Lung microvascular endothelial cell (primary cell): Measurements from ENCODE around the gene DNAJC2. TPM values are rescaled to one million over a fixed set of nuclear protein-coding genes. Genes with fewer than 3 reads are reported as not detected.
"Not testable (repeated sequence)": the region's sequence is repeated elsewhere in the genome, so short reads cannot be mapped to it uniquely, and the experiment has no call there.

Experiments used
- DNase-seq, 2 donors: peaks; one replicate each; pipeline versions ENCODE4 v3.0.0 to v3.0.0-alpha.2; 2010; ENCODE audit warnings: low read depth in 2 of 2
- total RNA-seq: library from RNA; depleted of rRNA; stranded (reverse); fragments of >200 nt; gene quantifications from 2 replicates; pipeline ENCODE4 v1.2.1, GENCODE V29; 2014

Gene DNAJC2
- total RNA-seq, 1 donor from 2014 or later = 9.7 TPM

DNA sequence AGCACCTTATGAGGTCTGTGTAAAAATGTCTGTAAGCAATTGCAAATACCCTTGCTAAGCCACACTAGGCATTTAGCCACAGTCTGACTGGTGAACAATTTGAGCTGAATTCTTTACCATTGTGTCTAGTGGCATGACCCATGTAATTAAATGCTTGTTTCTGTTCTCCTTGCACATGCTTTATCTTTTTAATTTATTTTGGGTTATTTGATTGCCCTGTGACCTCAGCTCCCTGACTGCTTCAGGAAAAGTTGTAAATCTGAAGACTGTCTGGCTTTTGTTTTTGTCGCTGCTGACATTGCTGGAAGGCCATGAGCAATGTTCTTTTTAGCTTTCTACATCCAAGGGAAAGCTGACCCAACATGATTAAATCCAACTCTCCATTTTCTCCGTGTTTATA is 78.3 kb downstream of the DNAJC2 start:
- DNase-seq = not testable (repeated sequence)

DNA sequence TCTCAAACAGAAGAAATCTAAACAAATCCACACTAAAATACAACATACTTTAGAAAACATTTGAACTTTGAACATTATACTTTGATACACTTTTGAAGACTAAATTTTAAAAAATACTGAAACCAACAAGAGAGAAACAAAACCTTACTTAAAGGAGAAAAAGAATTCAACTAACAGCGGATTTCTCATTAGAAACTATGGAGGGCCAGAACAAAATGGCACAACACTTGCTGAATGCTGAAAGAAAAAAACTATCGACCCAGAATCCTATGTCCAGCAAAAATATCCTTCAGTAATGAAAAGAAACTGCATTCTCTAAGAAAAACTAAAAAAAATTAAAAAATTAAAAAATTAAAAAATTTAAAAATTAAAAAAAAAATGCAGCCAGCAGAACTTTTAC is 80.5 kb downstream of the DNAJC2 start:
- DNase-seq = not testable (repeated sequence)

Other genes starting within 250 kb of the DNAJC2 start
- 2.4 and 3.0 TPM in 2 replicates for gene NAPEPLD, start 195.7 kb downstream of the DNAJC2 start, total RNA-seq
- 22.6 and 31.8 TPM in 2 replicates for gene PMPCB, start 47.3 kb downstream of the DNAJC2 start, total RNA-seq
- 99.0 and 122 TPM in 2 replicates for gene PSMC2, start 2.9 kb upstream of the DNAJC2 start, total RNA-seq
- 0.22 and 1.4 TPM in 2 replicates for gene SLC26A5, start 101.4 kb upstream of the DNAJC2 start, total RNA-seq